GM18870 (cell line): ENCODE results near the gene PHOX2B.

Experiments
- ATAC-seq: cut with Tn5 transposase; IDR thresholded peaks from one replicate; pipeline ENCODE4 v1.9.1; 2021; ENCODE audit warnings: moderate library complexity; ENCODE audit not compliant: unreplicated experiment

Gene PHOX2B

DNA sequence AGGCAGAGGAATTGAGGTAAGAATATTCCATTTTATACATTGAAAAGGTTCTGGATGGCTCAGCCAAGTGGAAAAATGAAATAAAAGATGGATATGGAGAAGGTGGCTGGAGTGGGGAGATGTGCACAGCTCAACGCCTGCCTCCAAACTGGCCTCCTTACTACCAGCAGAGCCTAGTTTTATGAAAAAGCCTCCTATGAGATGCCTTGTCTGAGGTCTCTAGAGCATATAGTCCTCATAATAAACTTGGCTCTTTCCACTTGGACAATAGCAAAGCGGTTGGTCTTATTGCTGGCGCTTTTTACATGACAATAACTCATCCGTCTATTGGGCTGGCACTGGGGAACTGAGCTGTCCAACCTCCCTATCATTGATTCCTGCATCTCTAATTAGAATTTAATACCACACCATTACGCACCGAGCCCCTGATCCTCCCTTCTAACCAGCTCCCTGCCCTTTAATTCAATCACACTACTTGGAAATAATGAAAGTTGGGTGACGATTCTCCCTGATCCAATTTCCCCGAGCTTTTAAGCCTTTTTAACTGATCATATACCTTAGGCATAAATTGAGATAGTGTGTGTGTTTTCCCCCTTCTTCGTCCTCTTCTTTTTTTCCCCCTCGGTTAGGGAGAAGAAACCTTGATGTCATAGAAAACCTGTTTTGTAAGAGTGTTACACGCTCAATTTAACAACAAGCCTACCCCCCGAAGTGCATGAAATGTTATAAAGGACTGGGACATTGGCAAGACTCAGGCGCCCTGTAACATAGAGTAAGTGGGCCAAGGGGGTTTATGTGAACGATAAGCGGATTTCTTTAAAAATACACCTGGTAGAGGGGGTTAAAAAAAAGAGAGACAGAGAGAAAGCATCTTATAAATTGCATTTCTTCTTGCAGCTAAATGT is at the start of gene PHOX2B:
Gene PHOX2B, minus strand, starts transcription at position 155 of the 905 bp plus-strand sequence. Its CDS starts 115 bp downstream, at position 40.
- no peak for ATAC-seq

DNA sequence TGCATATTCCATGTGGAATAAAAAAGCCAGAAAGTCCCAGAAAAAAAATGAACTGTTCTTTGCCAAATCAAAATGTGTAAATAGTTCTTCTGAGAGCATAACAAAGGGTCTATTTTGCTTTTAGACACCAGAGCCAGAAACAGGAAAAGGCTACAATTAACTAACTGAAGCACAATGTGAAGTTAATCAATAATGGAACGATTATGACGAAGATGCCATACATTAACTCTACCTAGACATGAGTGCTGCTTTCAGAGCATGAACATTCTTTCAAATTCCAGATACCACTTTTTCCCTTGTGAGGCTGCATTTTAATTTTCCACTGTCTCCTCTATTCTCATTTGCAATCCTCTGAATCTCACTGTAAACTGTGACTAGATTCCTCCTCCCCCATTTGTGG is 48.7 kb upstream of the PHOX2B start:
- ATAC-seq = no peak

DNA sequence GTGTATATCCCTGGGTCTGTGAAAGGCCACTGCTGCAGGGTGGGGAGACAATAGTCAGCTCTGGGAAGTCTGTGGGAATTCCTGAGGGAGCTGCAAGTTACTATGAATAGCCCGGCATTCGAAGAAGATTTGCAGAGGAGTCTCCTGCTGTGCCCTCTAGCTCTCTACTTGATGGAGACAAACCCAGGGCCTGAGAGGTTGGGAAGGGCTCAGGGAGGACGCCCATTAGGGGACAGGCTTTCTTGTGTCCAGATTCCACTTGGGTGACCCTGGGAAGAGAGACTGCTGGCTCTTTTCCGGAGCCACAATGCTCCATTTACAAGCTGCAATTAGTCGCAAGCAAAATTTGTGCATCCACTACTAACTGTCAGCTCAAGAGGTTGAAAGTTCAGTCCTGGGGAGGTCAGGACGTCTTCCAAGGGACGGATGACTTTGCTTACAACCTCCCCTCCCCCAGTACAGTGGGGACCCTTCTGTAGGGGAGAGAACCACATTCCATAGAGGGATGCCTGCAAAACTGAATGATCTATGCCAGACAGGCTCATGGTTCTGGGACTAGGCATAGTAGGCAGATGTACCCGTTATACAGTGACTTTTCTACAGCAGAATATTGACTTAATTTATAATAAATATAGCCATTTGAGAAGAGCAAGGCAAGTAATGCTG is 48.2 kb upstream of the PHOX2B start:
- ATAC-seq = no peak

DNA sequence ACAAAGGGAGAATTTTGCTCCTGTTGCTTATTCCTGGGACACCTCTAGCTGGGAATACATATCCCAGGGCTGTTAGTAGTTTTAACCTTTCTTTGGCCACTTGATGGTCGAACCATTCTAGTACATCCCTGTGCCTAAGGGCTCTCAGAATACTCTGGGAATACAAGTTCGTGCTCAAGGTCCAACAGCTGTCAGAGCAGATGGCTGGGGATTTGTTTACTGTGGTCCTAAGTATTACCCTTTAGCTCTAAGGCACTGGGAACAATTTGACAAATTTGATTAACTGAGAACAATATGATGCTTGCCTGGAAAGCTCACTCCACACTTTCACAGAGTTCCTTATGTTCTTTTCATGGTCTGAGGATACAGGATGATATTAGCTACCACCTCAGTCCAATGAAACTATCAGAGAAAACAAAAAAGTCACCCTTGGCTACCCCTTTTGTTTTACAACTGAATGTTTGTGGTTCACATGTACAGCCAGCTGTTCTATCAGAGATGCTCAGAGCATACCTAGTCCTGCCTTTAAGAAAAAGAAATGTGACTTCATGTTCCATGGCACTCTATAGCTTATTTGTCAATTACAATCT is 47.4 kb upstream of the PHOX2B start:
- no peak for ATAC-seq

DNA sequence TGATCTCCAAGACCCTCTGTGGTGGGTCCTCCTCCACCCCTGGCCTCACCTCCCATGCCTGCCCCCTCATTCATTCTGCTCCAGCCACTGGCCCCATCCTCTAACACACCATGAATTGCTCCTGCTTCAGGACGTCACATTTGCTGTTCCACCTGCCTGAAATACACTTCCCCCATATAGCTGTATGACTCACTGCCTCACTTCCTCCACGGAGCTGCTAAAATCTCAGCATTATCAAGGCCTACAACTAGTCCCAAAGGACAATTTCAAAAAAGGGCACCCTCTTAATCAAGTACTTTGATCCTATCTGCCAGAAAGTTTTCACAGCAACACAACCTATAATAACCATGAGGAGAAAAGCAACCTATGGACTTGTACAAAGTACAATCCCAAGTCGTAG is 43.6 kb upstream of the PHOX2B start:
- no peak for ATAC-seq

DNA sequence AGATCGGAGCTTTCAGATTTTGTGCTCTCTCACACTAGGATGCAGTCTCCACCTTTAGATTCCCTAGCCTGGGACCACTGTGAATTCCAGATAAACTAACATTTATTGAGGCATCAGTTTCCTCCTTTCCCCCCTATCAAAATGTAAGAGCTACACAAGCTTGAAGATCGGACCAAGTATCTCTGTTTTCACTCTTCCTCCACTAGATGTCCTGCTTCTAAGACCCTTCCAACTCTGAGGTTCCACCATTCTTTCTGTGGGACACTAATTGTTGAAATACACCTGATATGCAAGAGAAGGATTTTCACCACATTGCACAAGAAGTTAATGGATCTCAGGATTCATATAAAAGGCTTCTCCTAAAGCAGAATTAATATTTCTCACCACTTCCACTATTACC is 43.0 kb upstream of the PHOX2B start:
- ATAC-seq = no peak

DNA sequence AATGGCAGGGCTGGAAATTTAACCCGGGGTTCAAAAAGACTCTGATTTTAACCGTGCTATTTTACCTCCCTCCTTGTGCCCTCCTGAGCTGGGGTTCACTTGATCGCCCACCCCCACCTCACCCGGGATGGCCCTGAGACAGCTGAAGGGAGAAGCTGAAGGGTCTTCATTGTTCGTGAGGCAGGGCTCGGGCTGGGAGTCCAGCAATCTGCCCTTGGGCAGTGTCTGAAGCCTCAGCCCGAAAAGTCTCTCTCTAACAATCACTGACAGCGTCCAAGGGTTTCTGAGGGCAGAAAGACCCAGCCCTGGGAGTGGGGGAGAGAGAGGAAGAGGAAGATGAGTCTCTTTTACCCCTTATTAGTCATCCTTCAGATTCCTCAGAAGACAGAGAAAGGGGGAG is 39.4 kb upstream of the PHOX2B start:
- ATAC-seq = no peak

DNA sequence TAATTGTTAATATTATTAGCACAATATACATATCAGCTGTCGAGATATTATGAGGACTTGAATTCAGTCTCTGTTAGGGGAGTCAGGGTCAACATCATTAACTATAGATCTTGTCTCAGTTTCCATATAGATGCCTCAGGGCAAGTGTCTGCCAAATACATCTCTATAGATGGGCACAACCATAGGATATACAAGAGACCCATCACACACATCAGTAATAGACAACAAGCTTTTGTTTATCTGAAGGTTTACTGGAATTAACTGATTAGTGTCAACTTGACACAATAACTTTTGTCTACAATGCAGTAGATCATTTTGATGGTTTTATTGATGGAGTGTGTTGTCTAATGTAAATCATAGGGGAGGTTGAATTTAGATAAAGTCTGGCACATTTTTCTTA is 37.1 kb upstream of the PHOX2B start:
- ATAC-seq = no peak

DNA sequence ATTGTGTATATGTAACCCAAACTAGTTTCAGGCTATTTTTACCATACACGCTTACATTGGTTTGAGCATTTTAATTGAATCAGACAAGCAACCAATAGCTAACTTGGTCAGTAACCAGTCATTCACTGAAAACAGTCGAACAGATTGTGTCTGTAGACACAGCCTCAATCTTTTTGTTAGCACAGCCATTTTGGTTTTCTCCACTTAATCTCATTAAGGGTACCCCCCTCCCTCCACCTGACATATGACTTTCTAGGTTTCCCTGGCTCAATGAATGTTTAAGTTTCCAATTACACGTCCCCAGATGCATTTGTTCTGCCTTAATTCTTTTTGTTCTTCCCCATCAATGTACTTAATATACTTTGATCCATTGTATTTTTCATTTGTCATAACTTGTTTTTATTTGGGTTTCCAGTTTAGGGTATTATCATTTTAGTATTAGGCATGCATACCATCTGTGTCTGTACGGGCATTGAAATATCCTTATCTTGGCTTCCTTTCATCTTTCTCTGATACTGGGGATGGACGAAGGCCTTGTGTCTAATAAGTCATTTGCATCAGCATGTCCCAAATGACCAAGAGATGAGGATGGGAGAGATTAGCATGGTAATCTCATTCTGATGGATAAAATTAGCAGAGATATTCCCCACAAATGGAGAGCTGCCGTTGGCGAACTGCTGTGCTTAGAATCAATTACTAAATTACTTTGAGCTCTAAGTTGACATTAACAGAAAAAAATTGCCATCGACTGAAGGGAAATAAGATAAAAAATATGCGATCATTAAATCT is 35.9 kb upstream of the PHOX2B start:
- ATAC-seq = no peak

DNA sequence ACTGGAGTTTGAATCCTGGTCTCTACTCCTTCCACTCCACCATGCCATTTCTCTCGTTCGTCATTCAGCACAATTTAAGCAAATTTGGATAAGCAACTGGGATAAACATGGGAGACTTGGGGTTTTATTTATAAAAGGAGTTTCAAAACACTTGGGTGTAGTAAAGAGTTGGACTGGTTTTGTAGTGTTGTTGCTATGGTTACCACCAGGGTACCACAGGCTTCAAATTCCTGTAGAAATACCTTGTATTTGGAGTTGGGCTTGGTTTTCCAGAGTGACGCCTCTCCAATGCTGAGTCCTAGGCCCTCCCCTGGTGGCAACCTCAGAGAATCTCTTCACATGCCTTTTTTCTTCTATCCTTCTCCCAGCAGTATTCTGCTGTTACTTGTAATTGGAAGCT is 27.9 kb upstream of the PHOX2B start:
- ATAC-seq = no peak

DNA sequence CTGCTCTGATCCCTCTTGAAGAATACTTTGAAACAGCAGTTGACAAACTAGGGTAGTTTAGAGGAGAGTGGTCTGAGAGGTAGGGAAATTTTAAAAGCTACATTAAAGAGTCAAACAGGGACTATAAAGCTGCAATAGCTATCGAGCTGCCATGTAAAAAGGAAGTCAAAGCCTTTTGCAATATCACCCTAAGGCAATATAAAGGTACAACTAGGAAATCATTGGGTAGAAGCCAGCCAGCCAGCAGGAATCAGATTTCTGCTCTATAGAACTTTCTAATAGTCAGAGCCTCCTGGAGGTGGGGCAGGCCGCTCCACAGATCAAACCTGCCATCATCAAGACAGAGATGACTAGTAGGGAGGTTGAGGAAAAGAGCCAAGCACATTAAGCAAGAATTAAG is 15.2 kb upstream of the PHOX2B start:
- ATAC-seq = no peak

DNA sequence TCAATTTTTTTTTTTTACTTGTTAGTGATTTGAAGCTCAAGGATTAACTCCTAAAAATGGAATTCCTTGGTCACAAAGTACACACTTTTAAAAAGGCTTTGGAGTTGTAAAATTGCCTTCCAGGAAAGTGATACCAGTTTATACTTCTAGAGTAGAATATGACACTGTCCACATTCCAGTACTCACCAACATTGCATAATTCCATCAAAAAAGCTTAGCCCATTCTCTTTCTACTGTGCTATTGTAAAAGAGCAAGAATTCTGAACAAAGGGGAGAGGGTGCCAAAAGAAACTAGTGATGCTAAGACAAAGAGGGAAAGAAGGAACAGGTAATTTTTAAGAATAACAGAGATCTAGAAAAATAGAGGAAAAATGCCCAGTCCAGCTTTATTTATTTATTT is 10.4 kb upstream of the PHOX2B start:
- ATAC-seq = no peak

DNA sequence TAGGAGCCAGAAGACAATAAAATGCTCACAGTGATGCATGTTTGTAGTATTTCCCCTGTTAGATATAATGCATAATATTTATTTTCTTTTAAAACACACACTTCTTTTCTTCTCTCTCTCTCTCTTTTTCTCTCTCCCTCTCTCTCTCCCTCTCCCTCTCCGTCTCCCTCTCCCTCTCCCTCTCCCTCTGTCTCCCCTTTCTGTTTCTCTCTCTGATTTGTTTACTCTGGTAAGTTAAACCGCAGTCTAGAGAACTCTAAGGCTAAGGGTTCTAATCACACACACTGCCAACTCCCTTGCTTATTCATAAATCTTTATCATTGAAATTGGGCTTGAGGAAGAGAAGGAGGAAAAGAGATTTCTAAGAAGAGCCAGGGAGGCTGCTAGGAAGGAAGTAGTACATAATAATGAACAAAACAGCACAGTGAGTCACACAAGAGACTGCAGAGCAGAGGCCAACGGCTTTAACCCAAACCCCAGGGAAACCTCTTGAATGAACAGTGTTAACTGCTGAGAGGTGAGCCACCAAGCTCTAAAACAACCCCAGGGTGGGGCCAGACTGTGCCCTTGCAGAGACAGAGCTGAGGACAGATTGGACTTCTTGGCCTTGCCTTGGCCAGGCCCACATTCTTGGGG is 9.1 kb upstream of the PHOX2B start:
- no peak for ATAC-seq

DNA sequence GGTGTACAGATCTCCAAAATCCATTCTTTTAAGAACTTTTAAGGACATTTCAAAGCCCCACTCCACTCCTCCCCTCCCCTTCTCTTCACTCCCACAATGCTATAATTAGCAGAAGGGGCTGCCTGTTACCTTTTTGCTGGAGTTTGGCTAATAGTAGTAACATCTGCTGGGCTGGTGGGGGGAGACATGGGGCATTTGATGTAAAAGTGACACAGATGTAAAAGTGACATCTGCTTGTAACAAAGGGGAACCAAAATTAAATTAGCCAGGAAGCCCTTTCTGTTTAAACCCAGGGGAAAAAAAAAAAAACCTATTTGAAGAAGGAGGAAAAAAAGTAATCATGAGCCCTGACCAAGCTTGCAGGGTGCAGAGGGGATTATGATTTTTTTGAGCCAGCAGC is 5.4 kb upstream of the PHOX2B start:
- ATAC-seq = no peak

DNA sequence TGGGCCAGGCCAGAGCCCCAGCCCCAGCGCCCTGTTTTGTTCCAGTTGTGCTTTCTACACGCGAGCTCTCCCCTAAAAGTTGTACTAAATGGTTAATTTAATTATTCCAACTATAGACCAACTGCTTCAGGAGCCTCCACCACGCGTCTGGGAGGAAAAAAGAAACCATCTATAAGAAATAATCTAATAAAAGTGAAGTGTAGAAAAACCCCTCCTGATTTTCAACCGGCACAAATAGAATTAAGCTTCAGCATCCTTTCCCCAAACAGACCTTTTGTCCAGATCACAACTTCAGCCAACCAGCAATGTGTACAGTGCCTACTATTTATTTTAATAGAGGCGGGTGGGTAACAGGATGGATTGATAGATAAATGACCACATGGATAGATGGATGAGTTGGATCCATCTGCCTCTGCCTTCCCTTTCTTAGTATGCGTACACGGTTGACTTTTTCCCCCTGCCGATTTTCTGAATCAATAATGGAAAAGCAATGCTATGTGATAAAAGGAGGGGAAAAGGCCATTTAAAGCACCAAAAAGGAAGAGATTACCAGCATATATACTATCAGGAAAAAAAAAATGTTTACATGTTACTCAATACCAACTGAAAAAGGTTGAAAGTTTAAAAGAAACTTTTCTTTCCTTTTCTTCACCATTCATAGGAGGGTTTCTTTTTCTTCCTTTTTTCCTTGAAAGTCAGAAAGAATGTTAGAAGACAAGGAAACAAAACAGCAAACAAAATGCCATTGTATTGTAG is 3.7 kb upstream of the PHOX2B start:
- no peak for ATAC-seq

DNA sequence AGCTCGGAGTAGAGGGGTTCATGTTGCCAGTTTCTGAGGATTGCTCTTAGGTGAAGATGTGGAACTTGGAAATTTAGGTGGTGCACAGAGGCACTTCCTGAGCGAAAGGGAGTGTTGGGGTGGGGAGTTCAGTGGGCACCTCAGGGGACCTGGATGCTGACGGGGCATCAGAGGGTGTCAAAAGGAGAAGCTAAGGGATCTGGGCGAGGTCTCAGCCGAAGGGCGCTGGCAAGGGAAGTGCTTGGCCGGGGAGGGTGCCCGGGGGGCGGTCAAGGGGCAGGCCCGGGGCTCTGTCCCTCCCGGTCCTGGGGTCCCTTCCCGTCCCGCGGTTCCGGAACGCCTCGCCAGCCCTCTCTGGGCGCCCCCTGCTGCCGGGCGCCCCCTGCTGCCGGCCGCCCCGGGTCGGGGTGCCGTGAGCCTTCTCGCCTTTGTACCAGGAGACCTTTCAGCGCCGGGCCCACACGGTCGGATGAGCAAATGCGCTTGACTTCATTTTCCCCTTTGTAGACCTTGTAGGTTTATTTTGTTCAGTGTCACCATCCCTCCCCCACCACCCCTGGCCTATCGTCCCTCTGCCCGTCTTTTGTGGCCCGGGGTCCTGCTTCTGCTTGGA is 3.0 kb upstream of the PHOX2B start:
- no peak for ATAC-seq

DNA sequence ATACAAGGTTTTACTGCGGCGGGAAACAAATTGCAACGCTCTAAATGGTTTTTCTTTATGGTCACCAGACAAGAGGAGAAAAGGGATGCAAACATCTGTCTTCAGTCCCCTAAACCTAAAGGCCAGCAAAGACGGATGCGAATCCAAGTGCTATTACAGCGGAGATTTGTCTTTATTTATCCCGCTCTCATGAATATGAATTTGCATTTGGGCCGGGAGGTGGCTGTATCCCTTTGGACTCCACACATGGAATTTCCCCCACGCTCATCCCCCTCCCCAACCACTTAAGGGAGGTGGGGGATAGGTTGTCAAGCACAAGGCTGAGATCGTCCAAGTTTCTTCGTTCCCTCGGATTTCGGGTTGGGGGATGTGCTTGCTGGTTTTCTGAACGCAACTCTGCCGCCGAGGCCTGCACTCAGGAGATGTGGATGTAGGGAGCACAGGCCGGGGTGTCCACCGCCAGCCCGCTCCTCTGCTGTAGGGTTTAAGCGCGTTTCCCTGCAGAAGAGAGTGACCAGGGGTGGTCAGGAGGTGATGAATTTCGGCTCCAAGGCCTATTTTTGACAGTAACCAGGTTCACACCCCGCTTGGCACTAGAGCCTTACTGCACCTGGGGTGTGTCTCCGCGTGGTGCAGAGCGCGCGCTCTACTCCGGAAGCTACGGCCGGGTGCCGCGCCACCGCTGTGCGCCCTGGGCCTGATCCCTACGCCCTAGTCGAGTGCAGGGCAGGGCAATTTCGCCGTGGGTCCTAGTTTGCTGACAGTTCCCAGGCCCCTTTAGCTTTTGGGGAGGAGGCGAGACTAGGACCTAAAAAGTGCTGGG is 2.3 kb upstream of the PHOX2B start:
- no peak for ATAC-seq

DNA sequence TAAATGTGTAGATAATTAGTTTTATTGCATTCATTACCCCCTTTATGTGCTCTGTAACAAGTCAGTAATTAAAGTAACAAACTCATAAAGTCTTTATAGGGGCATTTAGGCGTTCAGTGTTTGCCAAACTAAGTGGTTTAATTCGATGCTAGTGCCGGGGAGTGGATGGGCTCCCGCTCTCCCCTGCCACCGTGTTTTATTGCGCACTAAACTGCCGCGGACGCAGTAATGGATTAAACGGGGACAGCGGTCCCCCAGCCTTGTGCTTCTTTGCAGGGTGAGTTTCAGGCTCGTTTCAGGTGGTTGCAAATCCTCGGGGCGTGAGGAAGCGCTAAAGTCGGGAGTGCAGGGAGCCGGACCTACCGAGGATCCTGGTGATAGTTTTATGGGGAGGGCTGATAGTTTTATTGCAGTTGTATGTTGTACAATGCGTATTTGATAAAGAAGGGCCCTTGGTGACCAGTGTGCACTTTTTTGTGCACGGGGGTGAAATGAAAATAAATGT is 1.6 kb upstream of the PHOX2B start:
- no peak for ATAC-seq

DNA sequence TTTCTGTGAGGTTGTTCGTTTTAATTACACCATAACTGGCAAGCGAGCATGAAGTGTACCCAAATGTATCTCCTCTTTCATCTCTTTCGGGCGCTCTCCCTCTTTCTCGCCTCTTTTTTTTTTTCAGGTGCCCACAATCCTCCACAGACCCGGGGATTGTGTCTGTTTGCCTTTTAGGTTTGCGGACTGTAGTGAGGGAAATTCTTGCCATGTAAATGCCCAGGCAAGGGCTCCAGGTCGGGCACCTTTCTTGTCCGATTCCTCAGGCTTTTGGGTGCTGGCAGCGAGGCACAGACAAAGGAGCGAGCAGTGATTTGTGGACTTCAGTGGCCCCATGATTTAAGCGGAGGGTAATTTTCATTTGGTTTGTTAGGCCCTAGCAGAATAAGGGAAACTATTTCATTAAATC is 1.1 kb upstream of the PHOX2B start:
- ATAC-seq = no peak
